ENCODE measurements around the gene NPTX2. TPM values are rescaled to one million over a fixed set of nuclear protein-coding genes. Genes with fewer than 3 reads are reported as not detected.

The NPTX2 gene, protein sequence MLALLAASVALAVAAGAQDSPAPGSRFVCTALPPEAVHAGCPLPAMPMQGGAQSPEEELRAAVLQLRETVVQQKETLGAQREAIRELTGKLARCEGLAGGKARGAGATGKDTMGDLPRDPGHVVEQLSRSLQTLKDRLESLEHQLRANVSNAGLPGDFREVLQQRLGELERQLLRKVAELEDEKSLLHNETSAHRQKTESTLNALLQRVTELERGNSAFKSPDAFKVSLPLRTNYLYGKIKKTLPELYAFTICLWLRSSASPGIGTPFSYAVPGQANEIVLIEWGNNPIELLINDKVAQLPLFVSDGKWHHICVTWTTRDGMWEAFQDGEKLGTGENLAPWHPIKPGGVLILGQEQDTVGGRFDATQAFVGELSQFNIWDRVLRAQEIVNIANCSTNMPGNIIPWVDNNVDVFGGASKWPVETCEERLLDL
- 100 to 1,000 TPM in 1 of 2 donors, 1 to 10 TPM in 1; 5.2 to 144 TPM for total RNA-seq

DNA sequence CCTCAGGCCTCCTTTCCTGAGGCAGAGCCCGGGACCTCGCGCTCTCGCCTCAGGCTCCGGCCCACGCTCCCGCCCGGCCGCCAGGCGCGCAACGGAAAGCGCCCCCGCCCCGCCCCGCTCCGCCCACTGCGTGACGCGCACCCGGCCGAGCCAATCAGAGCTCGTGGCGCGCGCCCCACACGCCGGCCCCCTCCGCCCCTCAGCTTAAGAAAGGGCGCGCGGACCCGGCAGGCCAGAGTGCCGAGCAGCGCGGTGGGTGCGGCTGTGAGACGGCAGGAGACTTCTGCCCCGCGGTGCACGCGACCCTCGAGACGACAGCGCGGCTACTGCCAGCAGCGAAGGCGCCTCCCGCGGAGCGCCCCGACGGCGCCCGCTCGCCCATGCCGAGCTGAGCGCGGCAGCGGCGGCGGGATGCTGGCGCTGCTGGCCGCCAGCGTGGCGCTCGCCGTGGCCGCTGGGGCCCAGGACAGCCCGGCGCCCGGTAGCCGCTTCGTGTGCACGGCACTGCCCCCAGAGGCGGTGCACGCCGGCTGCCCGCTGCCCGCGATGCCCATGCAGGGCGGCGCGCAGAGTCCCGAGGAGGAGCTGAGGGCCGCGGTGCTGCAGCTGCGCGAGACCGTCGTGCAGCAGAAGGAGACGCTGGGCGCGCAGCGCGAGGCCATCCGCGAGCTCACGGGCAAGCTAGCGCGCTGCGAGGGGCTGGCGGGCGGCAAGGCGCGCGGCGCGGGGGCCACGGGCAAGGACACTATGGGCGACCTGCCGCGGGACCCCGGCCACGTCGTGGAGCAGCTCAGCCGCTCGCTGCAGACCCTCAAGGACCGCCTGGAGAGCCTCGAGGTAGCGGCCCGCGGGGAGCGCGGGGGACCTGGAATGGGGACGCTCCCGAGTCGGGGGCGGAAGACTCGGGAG lies at the start of gene NPTX2:
Gene NPTX2, plus strand, starts transcription at position 235 of the 909 bp plus-strand sequence. Its CDS starts 177 bp downstream, at position 412.
- 2% methylated on average over 44 of the region's 130 CpGs for WGBS
- peak; percentile 27 for DNase-seq (ENCODE audit: low spot score)
- Histone ChIP-seq H3K9me3 (no peaks in the 10 kb centered on the region), H3K27ac (no peak within 1 kb of the TSS), H3K4me1 (replicated peaks) (peaks cover 3% of the 10 kb centered on the region), H3K27me3 (replicated peaks; ENCODE audit: insufficient read depth) (no peaks in the 10 kb centered on the region), H3K36me3 (no peaks in the 10 kb centered on the region), H3K4me3 (peak within 1 kb of the TSS; percentile 23 to 28)
- peak; percentile 32 for TF ChIP-seq POLR2AphosphoS5 (IDR thresholded peaks at IDR 0.05)
- TF ChIP-seq POLR2A (IDR thresholded peaks at IDR 0.05) = no peak
- TF ChIP-seq, protein P1, sequence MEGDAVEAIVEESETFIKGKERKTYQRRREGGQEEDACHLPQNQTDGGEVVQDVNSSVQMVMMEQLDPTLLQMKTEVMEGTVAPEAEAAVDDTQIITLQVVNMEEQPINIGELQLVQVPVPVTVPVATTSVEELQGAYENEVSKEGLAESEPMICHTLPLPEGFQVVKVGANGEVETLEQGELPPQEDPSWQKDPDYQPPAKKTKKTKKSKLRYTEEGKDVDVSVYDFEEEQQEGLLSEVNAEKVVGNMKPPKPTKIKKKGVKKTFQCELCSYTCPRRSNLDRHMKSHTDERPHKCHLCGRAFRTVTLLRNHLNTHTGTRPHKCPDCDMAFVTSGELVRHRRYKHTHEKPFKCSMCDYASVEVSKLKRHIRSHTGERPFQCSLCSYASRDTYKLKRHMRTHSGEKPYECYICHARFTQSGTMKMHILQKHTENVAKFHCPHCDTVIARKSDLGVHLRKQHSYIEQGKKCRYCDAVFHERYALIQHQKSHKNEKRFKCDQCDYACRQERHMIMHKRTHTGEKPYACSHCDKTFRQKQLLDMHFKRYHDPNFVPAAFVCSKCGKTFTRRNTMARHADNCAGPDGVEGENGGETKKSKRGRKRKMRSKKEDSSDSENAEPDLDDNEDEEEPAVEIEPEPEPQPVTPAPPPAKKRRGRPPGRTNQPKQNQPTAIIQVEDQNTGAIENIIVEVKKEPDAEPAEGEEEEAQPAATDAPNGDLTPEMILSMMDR (IDR thresholded peaks at IDR 0.05) = peak in 2 of 4 experiments; percentile 25 to 35
- intact Hi-C loops (cut with DNase I) = no loop called here

DNA sequence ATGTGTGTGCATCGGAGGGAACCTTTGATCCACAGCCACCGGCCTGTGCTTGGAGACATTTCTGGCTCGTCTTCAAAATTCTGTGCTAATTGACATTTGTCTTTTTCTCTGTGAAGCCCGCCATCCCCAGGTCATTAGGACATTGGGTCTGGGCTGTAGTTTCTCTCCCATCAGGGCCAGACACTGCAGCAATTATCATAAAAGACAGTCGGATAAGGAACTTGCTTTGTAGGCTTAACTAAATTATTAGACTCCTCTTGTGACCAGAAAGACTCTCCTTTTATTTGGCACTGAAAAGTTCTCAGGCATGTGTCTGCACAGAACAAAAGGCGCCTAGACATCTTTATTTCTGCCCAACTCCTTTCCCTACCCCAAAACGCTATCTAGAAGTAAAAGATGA lies 49.1 kb upstream of the NPTX2 start:
- intact Hi-C loops (cut with DNase I) = no loop called here
- H3K27ac ChIP-seq = no peak overlapping the region

DNA sequence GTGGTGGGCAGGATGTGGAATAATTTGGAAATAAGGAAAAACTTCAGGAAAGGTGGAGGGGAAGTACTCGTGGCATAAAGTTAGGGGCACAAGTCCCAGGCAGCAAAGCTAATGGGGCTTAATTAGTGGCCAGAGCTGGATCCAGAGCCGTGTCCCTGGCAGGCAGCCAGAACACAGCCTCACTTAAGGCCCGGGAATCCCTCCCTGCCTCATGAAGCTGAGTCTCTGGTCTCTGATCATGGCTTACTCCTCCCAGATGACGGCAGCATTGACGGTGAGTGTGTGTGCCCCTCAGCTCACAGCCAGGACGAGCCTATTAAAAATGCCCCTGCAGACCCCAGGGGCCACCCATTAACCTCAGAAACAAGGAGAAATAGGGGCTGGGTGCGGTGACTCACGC lies 48.2 kb upstream of the NPTX2 start:
- 56% methylated on average over 8 of the region's 8 CpGs for WGBS
- TF ChIP-seq, protein P1 (IDR thresholded peaks at IDR 0.05) = no peak
- no peak for TF ChIP-seq POLR2AphosphoS5 (IDR thresholded peaks at IDR 0.05)
- TF ChIP-seq POLR2A (IDR thresholded peaks at IDR 0.05) = no peak
- Histone ChIP-seq H3K4me1 (replicated peaks) (no peaks in the 10 kb centered on the region), H3K27me3 (replicated peaks; ENCODE audit: insufficient read depth) (no peaks in the 10 kb centered on the region), H3K9me3 (no peaks in the 10 kb centered on the region), H3K36me3 (no peaks in the 10 kb centered on the region), H3K27ac (no peak overlapping the region), H3K4me3 (no peak overlapping the region)
- no peak for DNase-seq (ENCODE audit: low spot score)
- intact Hi-C loops (cut with DNase I) = no loop called here

More for the DNA sequence above, 49.1 kb upstream of the NPTX2 start:
- TF ChIP-seq, protein P1 (IDR thresholded peaks at IDR 0.05) = no peak
- no peak for TF ChIP-seq POLR2AphosphoS5 (IDR thresholded peaks at IDR 0.05)
- TF ChIP-seq POLR2A (IDR thresholded peaks at IDR 0.05) = no peak
- WGBS = 70% methylated on average over 7 of the region's 7 CpGs
- Histone ChIP-seq H3K27me3 (replicated peaks; ENCODE audit: insufficient read depth) (no peaks in the 10 kb centered on the region), H3K4me3 (no peak overlapping the region), H3K4me1 (replicated peaks) (no peaks in the 10 kb centered on the region), H3K36me3 (no peaks in the 10 kb centered on the region), H3K9me3 (no peaks in the 10 kb centered on the region)
- DNase-seq (ENCODE audit: low spot score) = no peak

DNA sequence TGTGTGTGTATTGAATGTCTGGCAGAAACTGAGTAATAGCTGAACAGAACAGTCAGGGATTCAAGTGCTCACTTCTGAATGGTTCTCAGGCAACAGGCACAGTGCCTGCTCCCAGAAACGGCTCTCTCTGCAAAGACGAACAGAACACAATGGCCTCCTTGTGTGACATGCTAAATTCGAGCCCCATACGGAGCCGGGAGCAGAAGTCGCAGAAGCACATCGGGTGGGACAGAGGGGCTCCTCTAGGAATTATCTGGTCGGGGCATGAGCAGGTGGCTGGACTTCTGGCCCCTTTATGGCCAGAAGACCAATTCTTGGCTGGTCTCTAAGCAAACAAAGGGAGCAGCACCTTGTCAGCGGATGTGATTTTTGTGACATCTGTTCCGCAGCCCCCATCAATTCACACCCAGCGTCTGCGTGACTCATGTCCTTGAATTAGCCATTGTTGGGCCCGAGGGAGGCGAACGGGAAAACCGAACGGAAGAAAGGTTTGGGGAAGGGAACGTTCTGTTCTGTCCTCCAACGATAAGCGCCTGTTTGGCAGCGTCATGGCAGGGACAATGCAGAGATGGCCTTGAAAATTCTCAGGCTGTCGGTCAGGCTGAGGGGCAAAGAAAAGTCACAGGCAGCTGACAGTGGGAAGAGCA lies 47.3 kb upstream of the NPTX2 start:
- Histone ChIP-seq H3K27me3 (replicated peaks; ENCODE audit: insufficient read depth) (no peaks in the 10 kb centered on the region), H3K4me3 (no peak overlapping the region), H3K9me3 (no peaks in the 10 kb centered on the region), H3K27ac (peak overlapping the region in 1 of 2 donors; percentile 23), H3K4me1 (replicated peaks) (no peaks in the 10 kb centered on the region), H3K36me3 (no peaks in the 10 kb centered on the region)
- DNase-seq (ENCODE audit: low spot score) = no peak
- intact Hi-C loops (cut with DNase I) = no loop called here
- TF ChIP-seq POLR2A (IDR thresholded peaks at IDR 0.05) (no peak), POLR2AphosphoS5 (IDR thresholded peaks at IDR 0.05) (peak; percentile 63)
- TF ChIP-seq, protein P1 (IDR thresholded peaks at IDR 0.05) = no peak
- WGBS = 25% methylated on average over 22 of the region's 22 CpGs
